ENCODE results near the gene PCDHB9. TPM values are rescaled to one million over a fixed set of nuclear protein-coding genes. Genes with fewer than 3 reads are reported as not detected.
A peak's percentile ranks its signal among the peaks of the same experiment; 100 is the strongest.

PCDHB9 gene
- total and polyA plus RNA-seq, 2 of the 8 experiments (the other 6 are each of a cell fraction or from before 2014, with no cell fraction given) = 0.68 to 1.6 TPM

DNA sequence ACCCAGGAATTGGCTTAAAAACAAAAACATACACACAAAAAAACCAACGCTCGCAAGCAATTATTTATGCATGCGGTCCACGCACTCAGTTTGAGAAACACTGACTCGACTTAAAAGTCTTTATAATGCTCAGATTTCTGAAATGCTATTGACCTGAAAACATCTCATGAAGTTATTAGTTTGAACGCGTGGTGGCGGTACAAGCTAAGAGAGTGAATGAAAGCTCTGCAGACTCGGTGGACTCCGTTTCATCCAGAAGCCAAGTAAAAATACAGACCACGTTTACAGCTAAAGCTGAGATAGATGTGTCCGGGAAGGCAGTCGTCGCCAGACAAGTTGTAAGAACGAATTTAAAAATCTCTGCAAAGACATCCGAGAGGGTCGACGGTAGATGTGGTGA lies 37.1 kb upstream of the PCDHB9 start, which contains the start of gene PCDHB6:
Gene PCDHB6 (plus strand): TSS at position 246 of the 400 bp plus-strand sequence. CDS start 201 bp downstream, outside the sequence.
- Histone ChIP-seq H2BK12ac (ENCODE audit: low read depth, low read length) (no peak within 1 kb of the TSS), H3K4me1 (replicated peaks in 1 of 4; ENCODE audit: control insufficient read depth in 3 of 4, insufficient read depth in 4 of 4, low read length in 3 of 4) (no peaks in the 10 kb centered on the region), H3K27me3 (replicated peaks in 1 of 4; ENCODE audit: control insufficient read depth in 3 of 4, extremely low read depth in 1 of 4, insufficient read depth in 3 of 4, low read length in 3 of 4) (no peaks in the 10 kb centered on the region), H3K27ac (ENCODE audit: low read depth, low read length) (no peak within 1 kb of the TSS), H2BK20ac (ENCODE audit: low read length) (no peak within 1 kb of the TSS), H3K18ac (ENCODE audit: extremely low read depth, low read length) (no peak within 1 kb of the TSS), H4K20me1 (replicated peaks in 1 of 2; ENCODE audit: control insufficient read depth in 1 of 2, insufficient read depth in 2 of 2, low read length in 2 of 2) (no peaks in the 10 kb centered on the region), H3K56ac (replicated peaks; ENCODE audit: insufficient read length, low read depth, low read length) (no peak within 1 kb of the TSS), H3K4me2 (ENCODE audit: insufficient read depth in 1 of 2, low read depth in 2 of 2, low read length in 2 of 2) (no peak within 1 kb of the TSS), H3K14ac (ENCODE audit: insufficient read length) (no peak within 1 kb of the TSS), H4K8ac (ENCODE audit: extremely low read depth, insufficient read depth, low read length) (no peak within 1 kb of the TSS; the same call in 1 of the 2 replicates), H3K4me3 (ENCODE audit: extremely low read depth in 1 of 4, insufficient read depth in 2 of 4, low read depth in 3 of 4, low read length in 4 of 4) (no peak within 1 kb of the TSS), H3K4ac (replicated peaks; ENCODE audit: insufficient read length, low read depth, low read length) (no peak within 1 kb of the TSS), H3K9me3 (ENCODE audit: insufficient read depth in 2 of 2, low read depth in 1 of 2, low read length in 1 of 2) (peaks cover 5 to 11% of the 10 kb centered on the region in 2 experiments; a peak in 2 of 4 replicates), H4K5ac (ENCODE audit: insufficient read length, low read depth, low read length) (no peak within 1 kb of the TSS), H2BK120ac (replicated peaks; ENCODE audit: low read depth, low read length) (no peak within 1 kb of the TSS), H3K9ac (replicated peaks in 1 of 4; ENCODE audit: extremely low read depth in 1 of 4, low read depth in 3 of 4, low read length in 3 of 4) (no peak within 1 kb of the TSS), H2BK15ac (ENCODE audit: low read length) (no peak within 1 kb of the TSS), H3K23ac (ENCODE audit: insufficient read length) (no peak within 1 kb of the TSS), H4K91ac (replicated peaks; ENCODE audit: insufficient read length, low read length) (no peak within 1 kb of the TSS), H3K23me2 (ENCODE audit: low read depth, low read length) (no peaks in the 10 kb centered on the region), H3K79me1 (ENCODE audit: low read depth, low read length) (no peaks in the 10 kb centered on the region), H3K79me2 (ENCODE audit: control insufficient read depth in 1 of 2, insufficient read depth in 2 of 2, low read length in 2 of 2) (no peaks in the 10 kb centered on the region), H2AFZ (ENCODE audit: low read length) (no peak within 1 kb of the TSS), H3K36me3 (ENCODE audit: control insufficient read depth in 2 of 4, insufficient read depth in 4 of 4, low read length in 3 of 4) (no peaks in the 10 kb centered on the region), H2AK5ac (ENCODE audit: low read depth, low read length) (no peak within 1 kb of the TSS), H2BK5ac (ENCODE audit: low read depth, low read length) (no peak within 1 kb of the TSS)
- FAIRE-seq (no peak), DNase-seq (ENCODE audit: low read depth in 1 of 2, low spot score in 2 of 2) (peak in 1 of 2 experiments; percentile 60)
- CTCF ChIA-PET (ENCODE audit: partially characterized antibody) = interaction anchor here (0.9 to 1.9 kb wide), 13 partner anchors 9 to 267 kb away, joined by 3 to 9 read pairs (median 5); partner anchors contain the start of genes PCDHB10, PCDHB11, PCDHB12 and PCDHB2
- POLR2A ChIA-PET (ENCODE audit: partially characterized antibody) = interaction anchor here (0.8 kb wide), 1 partner anchor 14 kb away, joined by 3 read pairs; no protein-coding TSS in a partner anchor
- WGBS, 2 experiments (ENCODE audit: extremely low coverage in 1 of 2, insufficient coverage in 1 of 2, insufficient read length in 1 of 2, insufficient replicate concordance in 2 of 2, low coverage in 1 of 2, low lambda C conversion rate in 2 of 2, missing lambda C conversion rate in 1 of 2) = 76% methylated on average over 18 of the region's 18 CpGs; no CpG with 5 or more reads in 1 of the 2 experiments
- TF ChIP-seq RAD21 (IDR thresholded peaks at IDR 0.05 in 1 of 2, conservative IDR thresholded peaks at IDR 0.05 in 1 of 2; ENCODE audit: low read depth in 2 of 2, low read length in 2 of 2) = peak; percentile 37 to 46; a peak in 3 of 4 replicates
- TF ChIP-seq, protein P1, sequence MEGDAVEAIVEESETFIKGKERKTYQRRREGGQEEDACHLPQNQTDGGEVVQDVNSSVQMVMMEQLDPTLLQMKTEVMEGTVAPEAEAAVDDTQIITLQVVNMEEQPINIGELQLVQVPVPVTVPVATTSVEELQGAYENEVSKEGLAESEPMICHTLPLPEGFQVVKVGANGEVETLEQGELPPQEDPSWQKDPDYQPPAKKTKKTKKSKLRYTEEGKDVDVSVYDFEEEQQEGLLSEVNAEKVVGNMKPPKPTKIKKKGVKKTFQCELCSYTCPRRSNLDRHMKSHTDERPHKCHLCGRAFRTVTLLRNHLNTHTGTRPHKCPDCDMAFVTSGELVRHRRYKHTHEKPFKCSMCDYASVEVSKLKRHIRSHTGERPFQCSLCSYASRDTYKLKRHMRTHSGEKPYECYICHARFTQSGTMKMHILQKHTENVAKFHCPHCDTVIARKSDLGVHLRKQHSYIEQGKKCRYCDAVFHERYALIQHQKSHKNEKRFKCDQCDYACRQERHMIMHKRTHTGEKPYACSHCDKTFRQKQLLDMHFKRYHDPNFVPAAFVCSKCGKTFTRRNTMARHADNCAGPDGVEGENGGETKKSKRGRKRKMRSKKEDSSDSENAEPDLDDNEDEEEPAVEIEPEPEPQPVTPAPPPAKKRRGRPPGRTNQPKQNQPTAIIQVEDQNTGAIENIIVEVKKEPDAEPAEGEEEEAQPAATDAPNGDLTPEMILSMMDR (IDR thresholded peaks at IDR 0.05; ENCODE audit: control extremely low read depth in 1 of 3, insufficient read depth in 1 of 3, low read depth in 1 of 3, low read length in 3 of 3) = peak in 2 of 3 experiments; percentile 39 to 44; a peak in 2 of 4 replicates
- TF ChIP-seq TEAD4 (IDR thresholded peaks at IDR 0.05; ENCODE audit: low read depth, low read length) = no peak
